Osteocyte (in vitro differentiated cells): ENCODE data around the gene CYP27A1. TPM values are rescaled to one million over a fixed set of nuclear protein-coding genes. Genes with fewer than 3 reads are reported as not detected.
A peak's percentile ranks its signal among the peaks of the same experiment; 100 is the strongest.

Experiments
- DNase-seq: peaks from one replicate; pipeline ENCODE4 v3.0.0; 2021; ENCODE audit warnings: mixed read lengths; ENCODE audit not compliant: unreplicated experiment; ENCODE audit errors: extremely low spot score
- H3K27ac Mint-ChIP-seq: one replicate; pipeline ENCODE4 v1.8.0; 2021; ENCODE audit warnings: mild to moderate bottlenecking, mixed read lengths; ENCODE audit not compliant: unreplicated experiment
- H3K27me3 Mint-ChIP-seq: one replicate; pipeline ENCODE4 v1.8.0; 2021; ENCODE audit warnings: mixed read lengths; ENCODE audit not compliant: unreplicated experiment
- H3K36me3 Mint-ChIP-seq: one replicate; pipeline ENCODE4 v1.8.0; 2021; ENCODE audit warnings: mixed read lengths; ENCODE audit not compliant: unreplicated experiment
- H3K4me1 Mint-ChIP-seq: one replicate; pipeline ENCODE4 v1.8.0; 2021; ENCODE audit warnings: mixed read lengths; ENCODE audit not compliant: unreplicated experiment
- H3K4me3 Mint-ChIP-seq: one replicate; pipeline ENCODE4 v1.8.0; 2021; ENCODE audit warnings: mild to moderate bottlenecking, moderate library complexity, mixed read lengths; ENCODE audit not compliant: unreplicated experiment
- H3K9me3 Mint-ChIP-seq: one replicate; pipeline ENCODE4 v1.8.0; 2021; ENCODE audit warnings: mixed read lengths; ENCODE audit not compliant: unreplicated experiment
- microRNA-seq: library from miRNA; unstranded; fragments of <30 nt; microRNA quantifications from one replicate; pipeline ENCODE4 v1.1.0, GENCODE V29; 2020; ENCODE audit not compliant: unreplicated experiment
- total RNA-seq: library from RNA; stranded (reverse); gene quantifications from 2 replicates; pipeline ENCODE4 v1.2.1, GENCODE V29; 2021
- TF ChIP-seq, protein P1 (sequence below): fragments of 200-600 bp; sonication (generic); IDR thresholded peaks from 2 replicates; pipeline ENCODE4 v1.5.0; 2021; ENCODE audit warnings: antibody characterized with exemption, mild to moderate bottlenecking, moderate library complexity

CYP27A1 gene
- total RNA-seq, 1 donor from 2014 or later: 3.2 TPM

DNA sequence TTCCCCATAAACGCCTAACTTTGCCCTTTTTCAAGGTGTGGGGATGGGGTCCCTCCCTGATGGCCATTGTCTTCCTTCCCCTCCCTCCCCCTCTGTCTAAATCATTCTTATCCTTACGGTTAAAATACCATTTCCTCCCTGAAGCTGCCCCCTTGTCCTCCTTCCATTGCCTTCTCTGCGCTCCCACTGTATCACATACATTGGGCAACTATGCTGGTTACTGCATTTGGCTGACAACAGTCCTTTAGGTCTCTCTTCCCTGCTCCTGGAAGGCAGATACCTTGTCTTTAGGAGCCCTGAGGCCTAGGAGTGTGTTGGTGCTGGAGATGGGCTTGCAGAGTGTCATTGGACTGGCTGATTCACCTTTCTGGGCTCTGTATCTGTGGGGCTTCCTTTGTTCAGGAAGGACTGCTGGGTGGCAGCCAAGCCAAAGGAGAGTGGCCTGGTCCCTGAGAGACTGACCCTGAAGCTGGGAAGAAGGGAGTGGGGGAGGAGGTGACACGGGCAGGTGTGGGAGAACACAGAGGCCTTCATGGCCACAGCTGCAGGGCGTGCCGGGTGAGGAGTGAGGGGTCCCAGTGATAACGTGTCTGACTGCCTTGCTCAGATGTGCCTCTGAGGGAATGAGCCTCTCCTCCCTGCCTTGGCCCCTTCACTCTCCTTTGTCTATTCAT is 79.8 kb downstream of the CYP27A1 start:
- Mint-ChIP-seq H3K9me3 (no peaks in the 10 kb centered on the region), H3K36me3 (no peaks in the 10 kb centered on the region), H3K4me3 (peak overlapping the region; percentile 26), H3K27me3 (peaks cover 62% of the 10 kb centered on the region), H3K27ac (no peak overlapping the region), H3K4me1 (peaks cover 32% of the 10 kb centered on the region)
- no peak for DNase-seq
- TF ChIP-seq, protein P1, sequence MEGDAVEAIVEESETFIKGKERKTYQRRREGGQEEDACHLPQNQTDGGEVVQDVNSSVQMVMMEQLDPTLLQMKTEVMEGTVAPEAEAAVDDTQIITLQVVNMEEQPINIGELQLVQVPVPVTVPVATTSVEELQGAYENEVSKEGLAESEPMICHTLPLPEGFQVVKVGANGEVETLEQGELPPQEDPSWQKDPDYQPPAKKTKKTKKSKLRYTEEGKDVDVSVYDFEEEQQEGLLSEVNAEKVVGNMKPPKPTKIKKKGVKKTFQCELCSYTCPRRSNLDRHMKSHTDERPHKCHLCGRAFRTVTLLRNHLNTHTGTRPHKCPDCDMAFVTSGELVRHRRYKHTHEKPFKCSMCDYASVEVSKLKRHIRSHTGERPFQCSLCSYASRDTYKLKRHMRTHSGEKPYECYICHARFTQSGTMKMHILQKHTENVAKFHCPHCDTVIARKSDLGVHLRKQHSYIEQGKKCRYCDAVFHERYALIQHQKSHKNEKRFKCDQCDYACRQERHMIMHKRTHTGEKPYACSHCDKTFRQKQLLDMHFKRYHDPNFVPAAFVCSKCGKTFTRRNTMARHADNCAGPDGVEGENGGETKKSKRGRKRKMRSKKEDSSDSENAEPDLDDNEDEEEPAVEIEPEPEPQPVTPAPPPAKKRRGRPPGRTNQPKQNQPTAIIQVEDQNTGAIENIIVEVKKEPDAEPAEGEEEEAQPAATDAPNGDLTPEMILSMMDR: no peak

DNA sequence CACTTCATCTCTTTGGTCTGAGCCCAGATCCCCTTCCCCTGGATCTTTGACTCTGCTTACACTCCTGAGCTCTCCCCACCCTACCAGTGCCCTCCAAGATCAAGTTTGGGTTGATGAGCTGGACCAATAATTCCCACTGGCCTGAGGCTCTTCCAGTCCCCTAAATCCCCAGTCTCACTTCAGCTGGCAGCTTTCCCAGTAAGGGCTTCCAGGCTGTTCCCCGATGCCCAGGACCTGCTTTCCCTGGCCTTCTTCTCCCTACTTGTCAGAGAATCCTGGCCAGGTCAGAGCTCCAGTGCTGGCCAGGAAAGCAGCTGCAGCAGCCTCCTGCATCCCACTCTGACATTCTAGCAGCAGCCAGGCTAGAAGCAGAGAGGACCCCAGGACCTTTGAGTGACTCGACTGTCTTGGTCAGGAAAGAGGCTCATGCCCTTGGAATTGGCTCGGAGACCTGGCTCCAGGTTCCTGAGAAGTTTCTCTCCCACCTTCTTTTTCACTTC is 81.1 kb downstream of the CYP27A1 start:
- Mint-ChIP-seq H3K27ac (no peak overlapping the region), H3K36me3 (no peaks in the 10 kb centered on the region), H3K4me1 (peaks cover 22% of the 10 kb centered on the region), H3K9me3 (no peaks in the 10 kb centered on the region), H3K27me3 (peaks cover 74% of the 10 kb centered on the region), H3K4me3 (no peak overlapping the region)
- TF ChIP-seq, protein P1: no peak
- DNase-seq: no peak

Small RNAs within 50 kb of the gene (microRNA-seq; reads per million reads assigned to microRNA genes)
- not detected for gene MIR9500

Other genes with a start within 250 kb of the CYP27A1 start
- gene USP37, start 213.8 kb upstream of the CYP27A1 start, total RNA-seq: 14.6 and 15.0 TPM in 2 replicates
- 40.3 and 41.6 TPM in 2 replicates for gene CNOT9, start 213.3 kb upstream of the CYP27A1 start, total RNA-seq
- gene PLCD4, start 174.2 kb upstream of the CYP27A1 start, total RNA-seq: 16.7 and 24.7 TPM in 2 replicates
- 33.4 and 35.5 TPM in 2 replicates for gene ZNF142, start 122.5 kb upstream of the CYP27A1 start, total RNA-seq
- 36.5 and 40.9 TPM in 2 replicates for gene BCS1L, start 122.5 kb upstream of the CYP27A1 start, total RNA-seq
- gene RNF25, start 110.1 kb upstream of the CYP27A1 start, total RNA-seq: 35.7 and 36.7 TPM in 2 replicates
- gene STK36, start 110.1 kb upstream of the CYP27A1 start, total RNA-seq: 60.7 and 67.8 TPM in 2 replicates
- 23.7 and 28.6 TPM in 2 replicates for gene TTLL4, start 71.3 kb upstream of the CYP27A1 start, total RNA-seq
- gene PRKAG3, start 49.7 kb downstream of the CYP27A1 start, total RNA-seq: not detected in 2 replicates
- 0.42 and 0.64 TPM in 2 replicates for gene WNT6, start 77.7 kb downstream of the CYP27A1 start, total RNA-seq
- gene WNT10A, start 98.7 kb downstream of the CYP27A1 start, total RNA-seq: not detected in 2 replicates
- not detected in 2 replicates for gene CDK5R2, start 177.5 kb downstream of the CYP27A1 start, total RNA-seq
- gene FEV, start 203.0 kb downstream of the CYP27A1 start, total RNA-seq: not detected in 2 replicates
- gene CRYBA2, start 211.3 kb downstream of the CYP27A1 start, total RNA-seq: not detected in 2 replicates